ENCODE results near the gene TNFSF8.

- TF ChIP-seq CTCF (conservative IDR thresholded peaks at IDR 0.05; ENCODE audit: low read depth, low read length) (no peak), MAFK (IDR thresholded peaks at IDR 0.05; ENCODE audit: low read depth, low read length) (no peak), RAD21 (IDR thresholded peaks at IDR 0.05; ENCODE audit: low read length) (no peak), POLR2A (IDR thresholded peaks at IDR 0.05; ENCODE audit: low read depth, low read length) (no peak)
Observed at GRCh38 chr9:114910541-114910940, 19.9 kb downstream of the TNFSF8 start.

Data from IMR-90 (cell line).